HG03060 (cell line): ENCODE measurements around the gene HTT.
"Not testable (repeated sequence)": the region's sequence is repeated elsewhere in the genome, so short reads cannot be mapped to it uniquely, and the experiment has no call there.

ENCODE experiments used
- ATAC-seq: cut with Tn5 transposase; IDR thresholded peaks from one replicate; pipeline ENCODE4 v1.9.1; 2021; ENCODE audit warnings: low read depth, moderate number of reproducible peaks; ENCODE audit not compliant: unreplicated experiment

HTT gene

GRCh38 chr4:3075652-3075981 lies 1.1 kb downstream of the HTT start:
- no peak for ATAC-seq

- ATAC-seq: peak; percentile 33
Observed at GRCh38 chr4:3077796-3078195, 3.3 kb downstream of the HTT start.

- ATAC-seq: no peak
Observed at GRCh38 chr4:3079694-3080123, 5.2 kb downstream of the HTT start.

- no peak for ATAC-seq
Observed at GRCh38 chr4:3082925-3083515, 8.5 kb downstream of the HTT start.

GRCh38 chr4:3083732-3084131 lies 9.3 kb downstream of the HTT start:
- ATAC-seq: no peak

- ATAC-seq: no peak
Observed at GRCh38 chr4:3085948-3086670, 11.6 kb downstream of the HTT start.

- no peak for ATAC-seq
Observed at GRCh38 chr4:3087115-3087797, 12.8 kb downstream of the HTT start.

GRCh38 chr4:3091464-3091863 lies 17.0 kb downstream of the HTT start:
- ATAC-seq: no peak

GRCh38 chr4:3094701-3095100 lies 20.2 kb downstream of the HTT start:
- ATAC-seq: not testable (repeated sequence)

GRCh38 chr4:3096202-3096601 lies 21.7 kb downstream of the HTT start:
- ATAC-seq: no peak

GRCh38 chr4:3098346-3098745 lies 23.9 kb downstream of the HTT start:
- no peak for ATAC-seq

GRCh38 chr4:3106339-3107186 lies 32.1 kb downstream of the HTT start:
- peak; percentile 72 for ATAC-seq

- no peak for ATAC-seq
Observed at GRCh38 chr4:3107271-3107670, 32.8 kb downstream of the HTT start.

- ATAC-seq: no peak
Observed at GRCh38 chr4:3107691-3108121, 33.2 kb downstream of the HTT start.

- ATAC-seq: no peak
Observed at GRCh38 chr4:3108211-3108610, 33.7 kb downstream of the HTT start.

- ATAC-seq: no peak
Observed at GRCh38 chr4:3111461-3111860, 37.0 kb downstream of the HTT start.

- no peak for ATAC-seq
Observed at GRCh38 chr4:3112201-3112600, 37.7 kb downstream of the HTT start.

GRCh38 chr4:3112609-3113469 lies 38.4 kb downstream of the HTT start:
- no peak for ATAC-seq

GRCh38 chr4:3114377-3114776 lies 39.9 kb downstream of the HTT start:
- ATAC-seq: no peak

GRCh38 chr4:3115637-3116270 lies 41.3 kb downstream of the HTT start:
- no peak for ATAC-seq
